HEK293 (cell line): ENCODE measurements around the gene SRRM4.

Experiments
- CTCF ChIA-PET: fragments of 350-600 bp; formaldehyde crosslinking; extraction: SDS; loops from one replicate; lab custom pipeline; 2021; ENCODE audit warnings: antibody characterized with exemption; lab: Yijun Ruan, JAX
- POLR2A ChIA-PET: fragments of 300-600 bp; formaldehyde crosslinking; extraction: SDS; loops from one replicate; lab custom pipeline; 2020; ENCODE audit warnings: antibody characterized with exemption, inconsistent platforms; lab: Yijun Ruan, JAX
- H3K27ac ChIP-seq: fragments of 200-500 bp; sonication (Bioruptor generic); 2 replicates; pipeline ENCODE4 v1.5.1; 2014; ENCODE audit warnings: low read depth, low read length, control low read depth, inconsistent platforms; ENCODE audit errors: extremely low read depth
- H3K36me3 ChIP-seq, 2 experiments: fragments of 200-500 bp in 1 of 2; sonication (Bioruptor generic) in 1 of 2; 1 replicate in 1 of 2; 2 replicates in 1 of 2; pipeline ENCODE4 v1.5.1; 2014 to 2017; ENCODE audit warnings: inconsistent platforms in 2 of 2, low read length in 2 of 2; ENCODE audit not compliant: control insufficient read depth in 2 of 2, insufficient read depth in 1 of 2
- H3K4me1 ChIP-seq: fragments of 200-500 bp; sonication (Bioruptor generic); 2 replicates; pipeline ENCODE4 v1.5.1; 2014; ENCODE audit warnings: mild to moderate bottlenecking, low read length, inconsistent platforms; ENCODE audit not compliant: control insufficient read depth, insufficient read depth
- H3K4me3 ChIP-seq: 2 replicates; pipeline ENCODE4 v1.5.1; 2011; ENCODE audit warnings: low read depth, mild to moderate bottlenecking, control low read depth, low read length, moderate library complexity
- H3K9me3 ChIP-seq: fragments of 200-500 bp; sonication (Bioruptor generic); 2 replicates; pipeline ENCODE4 v1.5.1; 2014; ENCODE audit warnings: low read depth, low read length, inconsistent platforms; ENCODE audit not compliant: control insufficient read depth, insufficient read depth
- EGR2 ChIP-seq: fragments of 450-650 bp; formaldehyde crosslinking; IDR thresholded peaks from 2 replicates; pipeline ENCODE4 v1.5.1; 2016; ENCODE audit warnings: low read depth, missing biosample characterization, missing genetic modification characterization
- GFI1B ChIP-seq: fragments of 450-650 bp; formaldehyde crosslinking; IDR thresholded peaks from 2 replicates; pipeline ENCODE4 v1.5.1; 2016; ENCODE audit warnings: missing biosample characterization, missing genetic modification characterization
- KLF1 ChIP-seq: fragments of 450-650 bp; formaldehyde crosslinking; IDR thresholded peaks from 2 replicates; pipeline ENCODE4 v1.5.1; 2016; ENCODE audit warnings: missing biosample characterization, missing genetic modification characterization
- SALL2 ChIP-seq: fragments of 450-650 bp; formaldehyde crosslinking; IDR thresholded peaks from 2 replicates; pipeline ENCODE4 v1.5.0; 2017; ENCODE audit warnings: missing biosample characterization, mild to moderate bottlenecking, missing genetic modification characterization, borderline replicate concordance
- ZBTB44 ChIP-seq: fragments of 450-650 bp; IDR thresholded peaks from 2 replicates; pipeline ENCODE4 v1.5.1; 2018; ENCODE audit warnings: missing biosample characterization, mild to moderate bottlenecking, missing genetic modification characterization
- ZBTB48 ChIP-seq: fragments of 450-650 bp; formaldehyde crosslinking; IDR thresholded peaks from 2 replicates; pipeline ENCODE4 v1.5.1; 2016; ENCODE audit warnings: missing biosample characterization, missing genetic modification characterization
- ZFP37 ChIP-seq: fragments of 450-650 bp; formaldehyde crosslinking; IDR thresholded peaks from 2 replicates; pipeline ENCODE4 v1.5.1; 2016; ENCODE audit warnings: missing biosample characterization, missing genetic modification characterization
- ZIC2 ChIP-seq: fragments of 450-650 bp; formaldehyde crosslinking; IDR thresholded peaks from 2 replicates; pipeline ENCODE4 v1.5.1; 2016; ENCODE audit warnings: missing biosample characterization, missing genetic modification characterization
- ZNF16 ChIP-seq: fragments of 450-650 bp; formaldehyde crosslinking; IDR thresholded peaks from 2 replicates; pipeline ENCODE4 v1.5.1; 2016; ENCODE audit warnings: low read depth, missing biosample characterization, missing genetic modification characterization
- ZNF18 ChIP-seq: fragments of 450-650 bp; formaldehyde crosslinking; IDR thresholded peaks from 2 replicates; pipeline ENCODE4 v1.5.1; 2016; ENCODE audit warnings: missing biosample characterization, missing genetic modification characterization
- ZNF280D ChIP-seq: fragments of 450-650 bp; formaldehyde crosslinking; IDR thresholded peaks from 2 replicates; pipeline ENCODE4 v1.5.1; 2016; ENCODE audit warnings: missing biosample characterization, missing genetic modification characterization
- ZNF324 ChIP-seq: fragments of 450-650 bp; formaldehyde crosslinking; IDR thresholded peaks from 2 replicates; pipeline ENCODE4 v1.5.1; 2016; ENCODE audit warnings: missing biosample characterization, missing genetic modification characterization
- ZNF639 ChIP-seq: fragments of 450-650 bp; formaldehyde crosslinking; IDR thresholded peaks from 2 replicates; pipeline ENCODE4 v1.5.1; 2016; ENCODE audit warnings: missing biosample characterization, missing genetic modification characterization
- ZNF76 ChIP-seq: fragments of 450-650 bp; formaldehyde crosslinking; IDR thresholded peaks from 2 replicates; pipeline ENCODE4; 2016; ENCODE audit warnings: low read depth, missing biosample characterization, missing genetic modification characterization, borderline replicate concordance
- ZSCAN23 ChIP-seq: fragments of 450-650 bp; formaldehyde crosslinking; IDR thresholded peaks from 2 replicates; pipeline ENCODE4 v1.5.1; 2016; ENCODE audit warnings: missing biosample characterization, missing genetic modification characterization
- ZSCAN5A ChIP-seq: fragments of 450-650 bp; formaldehyde crosslinking; IDR thresholded peaks from 2 replicates; pipeline ENCODE4 v1.5.1; 2016; ENCODE audit warnings: missing biosample characterization, missing genetic modification characterization

The SRRM4 gene

GRCh38 chr12:119005085-119005484 is 23.7 kb downstream of the SRRM4 start:
- H3K4me3 ChIP-seq, result no peak overlapping the region
- no peaks in the 10 kb centered on the region for H3K4me1 ChIP-seq
- POLR2A ChIA-PET, result no interaction called here
- CTCF ChIA-PET, result no interaction called here
- no peak for TF ChIP-seq KLF1 (tag by site-specific recombination)
- no peak for TF ChIP-seq SALL2 (tag by site-specific recombination)
- TF ChIP-seq ZIC2 (tag by site-specific recombination), result no peak
- no peak for TF ChIP-seq ZNF280D
- no peak for TF ChIP-seq ZNF639 (tag by site-specific recombination)
- TF ChIP-seq ZSCAN23 (tag by site-specific recombination), result no peak
- TF ChIP-seq ZNF76 (tag by site-specific recombination), result no peak
- TF ChIP-seq ZBTB44 (tag by site-specific recombination), result no peak
- no peak for TF ChIP-seq ZNF324 (tag by site-specific recombination)
- no peak for TF ChIP-seq GFI1B (tag by site-specific recombination)
- no peak overlapping the region for H3K27ac ChIP-seq
- H3K36me3 ChIP-seq, result no peaks in the 10 kb centered on the region
- no peaks in the 10 kb centered on the region for H3K9me3 ChIP-seq

- H3K4me1 ChIP-seq, result no peaks in the 10 kb centered on the region
- TF ChIP-seq ZNF639 (tag by site-specific recombination) (no peak), ZNF16 (no peak), ZBTB48 (no peak), ZFP37 (tag by site-specific recombination) (no peak), SALL2 (tag by site-specific recombination) (no peak), KLF1 (tag by site-specific recombination) (no peak), ZNF76 (tag by site-specific recombination) (no peak), ZSCAN5A (tag by site-specific recombination) (no peak), EGR2 (tag by site-specific recombination) (no peak), ZNF18 (tag by site-specific recombination) (no peak)
- no peak overlapping the region for H3K4me3 ChIP-seq
- CTCF ChIA-PET, result interaction anchor here (0.9 kb wide), 1 partner anchor 15 kb away, joined by 3 read pairs; no protein-coding TSS in a partner anchor
- no peaks in the 10 kb centered on the region for H3K36me3 ChIP-seq
- POLR2A ChIA-PET, result no interaction called here
- H3K27ac ChIP-seq, result no peak overlapping the region
- no peaks in the 10 kb centered on the region for H3K9me3 ChIP-seq
Observed at GRCh38 chr12:119005913-119006312, 24.6 kb downstream of the SRRM4 start.
